Parathyroid adenoma (tissue), 2 donors: Measurements from ENCODE around the gene C19orf73.

Experiments
- H2AFZ ChIP-seq: fragments of 300-600 bp; sonication (generic); one replicate; pipeline ENCODE4 v1.7.0; 2017; ENCODE audit warnings: antibody characterized with exemption, mild to moderate bottlenecking
- H3K27ac ChIP-seq: fragments of 300-600 bp; sonication (generic); one replicate; pipeline ENCODE4 v1.7.0; 2017
- H3K27me3 ChIP-seq: fragments of 300-600 bp; sonication (generic); one replicate; pipeline ENCODE4 v1.7.0; 2017; ENCODE audit warnings: low read length; ENCODE audit not compliant: control insufficient read depth, insufficient read depth
- H3K36me3 ChIP-seq: fragments of 300-600 bp; sonication (generic); one replicate; pipeline ENCODE4 v1.7.0; 2017; ENCODE audit warnings: low read length; ENCODE audit not compliant: control insufficient read depth, insufficient read depth
- H3K4me1 ChIP-seq: fragments of 300-600 bp; sonication (generic); one replicate; pipeline ENCODE4 v1.7.0; 2017; ENCODE audit warnings: control low read depth
- H3K4me2 ChIP-seq: fragments of 300-600 bp; sonication (generic); one replicate; pipeline ENCODE4 v1.7.0; 2017; ENCODE audit warnings: low read length
- H3K4me3 ChIP-seq: fragments of 300-600 bp; sonication (generic); one replicate; pipeline ENCODE4 v1.7.0; 2017; ENCODE audit warnings: low read depth, low read length
- H3K79me2 ChIP-seq: fragments of 300-600 bp; sonication (generic); one replicate; pipeline ENCODE4 v1.7.0; 2017; ENCODE audit warnings: control low read depth
- H3K9ac ChIP-seq: fragments of 300-600 bp; sonication (generic); one replicate; pipeline ENCODE4 v1.7.0; 2017; ENCODE audit warnings: mild to moderate bottlenecking
- H3K9me3 ChIP-seq: fragments of 300-600 bp; sonication (generic); one replicate; pipeline ENCODE4 v1.7.0; 2017; ENCODE audit warnings: low read length; ENCODE audit not compliant: control insufficient read depth
- CTCF ChIP-seq: fragments of 300-600 bp; sonication (generic); IDR thresholded peaks from one replicate; pipeline ENCODE4 v1.7.0; 2017; ENCODE audit warnings: antibody characterized with exemption, mild to moderate bottlenecking
- donor health status: primary hyperparathyroidism.

Gene C19orf73

DNA sequence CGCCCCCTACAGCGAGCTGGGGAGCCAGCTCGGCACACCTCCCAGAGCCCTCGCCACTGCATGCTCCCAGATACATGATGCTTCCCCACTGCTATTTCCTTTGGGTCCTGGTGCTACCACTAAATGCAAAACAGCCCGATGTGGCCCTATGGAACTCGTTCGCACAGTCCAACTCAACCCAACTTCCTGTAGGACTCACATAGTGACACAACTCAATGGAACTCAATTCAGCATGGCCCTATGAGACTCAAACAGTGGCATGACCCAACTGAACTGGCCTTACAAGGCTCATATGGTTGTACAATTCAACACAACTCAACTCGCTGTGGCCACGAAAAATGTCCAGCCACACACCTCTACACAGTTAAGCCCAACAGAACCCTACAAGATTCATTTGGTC is 49.9 kb downstream of the C19orf73 start:
- H2AFZ ChIP-seq: no peak overlapping the region
- peaks cover 5% of the 10 kb centered on the region for H3K27me3 ChIP-seq
- no peaks in the 10 kb centered on the region for H3K36me3 ChIP-seq
- no peak for TF ChIP-seq CTCF
- no peak overlapping the region for H3K27ac ChIP-seq
- no peak overlapping the region for H3K9ac ChIP-seq
- H3K4me1 ChIP-seq: no peaks in the 10 kb centered on the region
- no peak overlapping the region for H3K4me3 ChIP-seq
- no peaks in the 10 kb centered on the region for H3K79me2 ChIP-seq
- no peaks in the 10 kb centered on the region for H3K9me3 ChIP-seq
- no peak overlapping the region for H3K4me2 ChIP-seq
